ENCODE results near the gene TCF12. TPM values are rescaled to one million over a fixed set of nuclear protein-coding genes. Genes with fewer than 3 reads are reported as not detected.

Gene TCF12
- total RNA-seq, 4 donors from 2014 or later: 50.5 to 117 (median 89.8) TPM

DNA sequence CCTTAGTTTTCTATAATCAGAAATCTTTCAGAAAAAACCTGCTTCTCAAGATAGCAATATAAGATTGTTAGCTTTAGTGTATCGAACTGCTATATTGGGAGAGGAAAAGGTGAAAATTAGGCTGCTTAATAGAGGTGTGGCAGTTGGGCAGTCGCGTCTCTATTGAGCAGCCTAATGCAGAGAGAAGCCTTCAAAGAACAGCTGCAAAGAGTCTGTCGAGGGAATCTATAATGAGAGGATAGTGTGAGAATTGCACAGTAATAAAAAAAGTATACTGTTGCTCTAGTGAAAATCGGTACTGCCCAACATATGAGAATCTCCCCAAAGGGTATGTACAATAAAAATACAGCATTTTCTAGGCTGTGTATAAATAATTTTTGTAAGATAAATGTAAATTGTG, 184.4 kb downstream of the TCF12 start:
- 73 to 76% methylated on average over 5 of the region's 5 CpGs for WGBS, 2 donors
- DNase-seq (ENCODE audit: low spot score in 2 of 2): no peak
- intact Hi-C loops (cut with DNase I; ENCODE audit: low total_unique reads): no loop called here
- no peak overlapping the region for H3K4me3 ChIP-seq (ENCODE audit: low read depth, poor library complexity, severe bottlenecking)
- TF ChIP-seq POLR2A (IDR thresholded peaks at IDR 0.05): no peak
- no peak for TF ChIP-seq CTCF (IDR thresholded peaks at IDR 0.05)

- 93% methylated on average over 2 of the region's 2 CpGs for WGBS, 2 donors
- no peak for TF ChIP-seq CTCF (IDR thresholded peaks at IDR 0.05)
- no peak for TF ChIP-seq POLR2A (IDR thresholded peaks at IDR 0.05)
- no peak overlapping the region for H3K4me3 ChIP-seq (ENCODE audit: low read depth, poor library complexity, severe bottlenecking)
- DNase-seq (ENCODE audit: low spot score in 2 of 2): no peak
- intact Hi-C loops (cut with DNase I; ENCODE audit: low total_unique reads): no loop called here
Measured at GRCh38 chr15:57108296-57108695, 189.9 kb downstream of the TCF12 start.

GRCh38 chr15:57109005-57109404, 190.6 kb downstream of the TCF12 start:
- DNase-seq (ENCODE audit: low spot score in 2 of 2): no peak
- 96 to 98% methylated on average over 2 of the region's 2 CpGs for WGBS, 2 donors
- intact Hi-C loops (cut with DNase I; ENCODE audit: low total_unique reads): no loop called here
- TF ChIP-seq CTCF (IDR thresholded peaks at IDR 0.05) (no peak), POLR2A (IDR thresholded peaks at IDR 0.05) (no peak)
- no peak overlapping the region for H3K4me3 ChIP-seq (ENCODE audit: low read depth, poor library complexity, severe bottlenecking)

GRCh38 chr15:57111002-57111401, 192.6 kb downstream of the TCF12 start:
- no peak for TF ChIP-seq CTCF (IDR thresholded peaks at IDR 0.05)
- no peak for TF ChIP-seq POLR2A (IDR thresholded peaks at IDR 0.05)
- intact Hi-C loops (cut with DNase I; ENCODE audit: low total_unique reads): no loop called here
- DNase-seq (ENCODE audit: low spot score in 2 of 2): no peak
- H3K4me3 ChIP-seq (ENCODE audit: low read depth, poor library complexity, severe bottlenecking): no peak overlapping the region
- WGBS, 2 donors: 94 to 95% methylated on average over 4 of the region's 4 CpGs

- DNase-seq (ENCODE audit: low spot score in 2 of 2): no peak
- TF ChIP-seq CTCF (IDR thresholded peaks at IDR 0.05) (no peak), POLR2A (IDR thresholded peaks at IDR 0.05) (no peak)
- intact Hi-C loops (cut with DNase I; ENCODE audit: low total_unique reads): no loop called here
- WGBS, 2 donors: 55 to 73% methylated on average over 2 of the region's 2 CpGs
- H3K4me3 ChIP-seq (ENCODE audit: low read depth, poor library complexity, severe bottlenecking): no peak overlapping the region
Measured at GRCh38 chr15:57112178-57112577, 193.7 kb downstream of the TCF12 start.

GRCh38 chr15:57114070-57114469, 195.6 kb downstream of the TCF12 start:
- intact Hi-C loops (cut with DNase I; ENCODE audit: low total_unique reads): no loop called here
- DNase-seq (ENCODE audit: low spot score in 2 of 2): no peak

More at GRCh38 chr15:57114070-57114469, 195.6 kb downstream of the TCF12 start:
- TF ChIP-seq POLR2A (IDR thresholded peaks at IDR 0.05) (no peak), CTCF (IDR thresholded peaks at IDR 0.05) (no peak)
- WGBS, 2 donors: 72 to 79% methylated on average over 3 of the region's 3 CpGs
- H3K4me3 ChIP-seq (ENCODE audit: low read depth, poor library complexity, severe bottlenecking): no peak overlapping the region
